ENCODE results near the gene LLGL1.
"Not testable (repeated sequence)": the region's sequence is repeated elsewhere in the genome, so short reads cannot be mapped to it uniquely, and the experiment has no call there.

LLGL1 gene

DNA sequence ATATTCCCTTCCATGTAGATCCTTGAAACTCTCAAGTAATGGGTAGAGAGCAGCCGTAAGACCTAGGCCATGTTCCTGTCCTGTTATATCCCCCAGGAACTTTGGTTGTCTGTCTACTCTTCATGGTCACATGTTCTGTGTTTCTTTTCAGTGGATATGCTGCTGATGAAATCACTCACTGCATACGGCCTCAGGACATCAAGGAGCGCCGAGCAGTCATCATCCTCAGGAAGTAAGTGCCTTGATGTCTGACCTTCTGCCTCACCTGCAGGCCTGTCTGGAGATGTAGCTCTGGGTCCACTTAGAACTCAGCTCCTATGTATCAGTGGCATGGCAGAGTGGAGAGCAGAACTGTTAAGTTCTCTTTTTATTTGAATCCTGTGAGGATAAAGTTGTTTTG, 30.6 kb upstream of the LLGL1 start:
- DNase-seq: no peak

DNA sequence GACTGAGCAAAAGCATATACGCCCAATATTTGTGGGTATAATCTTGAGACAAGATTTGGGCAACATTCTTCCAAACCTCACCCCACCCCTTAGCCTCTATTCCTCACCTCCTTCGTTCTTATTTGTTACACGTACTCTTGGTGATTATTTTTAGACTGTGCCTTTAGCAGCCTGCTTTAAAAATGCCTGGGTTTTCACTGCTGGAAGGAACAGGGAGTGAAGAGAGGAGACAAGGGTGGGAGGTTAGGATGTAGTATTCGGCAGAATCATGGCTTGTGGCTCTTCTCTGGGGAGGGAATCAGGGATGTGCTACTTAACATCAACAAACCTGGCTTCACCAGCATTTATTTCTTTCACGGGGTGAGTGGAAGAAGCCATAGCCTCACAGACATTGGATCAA, 30.2 kb upstream of the LLGL1 start:
- DNase-seq: no peak

DNA sequence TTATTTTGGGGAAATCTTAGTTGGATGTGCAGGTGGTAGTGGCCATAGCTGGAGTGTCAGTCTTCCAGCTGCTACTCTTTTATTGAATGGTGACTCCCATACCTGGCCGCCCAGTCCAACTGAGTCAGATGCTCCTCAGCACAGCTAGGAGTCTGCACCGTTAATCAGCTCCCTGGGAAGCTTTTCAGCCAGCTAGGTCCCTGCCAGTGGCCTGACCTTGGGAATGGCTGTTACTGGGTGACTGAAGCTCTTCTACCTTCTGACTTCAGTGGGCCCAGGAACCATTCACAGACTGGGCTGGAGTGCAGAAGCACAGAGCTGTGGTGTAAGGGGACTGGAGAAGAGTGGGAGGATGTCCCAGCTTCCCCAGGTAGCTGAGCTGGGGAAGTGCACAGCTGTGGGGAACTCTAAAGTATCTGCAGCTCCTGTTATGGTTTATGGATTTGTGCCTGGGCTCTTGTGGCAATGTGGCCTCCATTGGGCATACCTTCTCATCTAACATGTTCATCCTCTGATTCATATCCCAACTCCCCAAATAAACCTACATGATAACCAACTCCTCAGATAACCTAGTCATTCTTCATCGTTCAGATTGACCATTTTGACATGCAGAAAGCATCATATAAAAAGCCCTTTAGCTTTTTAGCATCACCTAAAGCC, 27.8 kb upstream of the LLGL1 start:
- DNase-seq: no peak

DNA sequence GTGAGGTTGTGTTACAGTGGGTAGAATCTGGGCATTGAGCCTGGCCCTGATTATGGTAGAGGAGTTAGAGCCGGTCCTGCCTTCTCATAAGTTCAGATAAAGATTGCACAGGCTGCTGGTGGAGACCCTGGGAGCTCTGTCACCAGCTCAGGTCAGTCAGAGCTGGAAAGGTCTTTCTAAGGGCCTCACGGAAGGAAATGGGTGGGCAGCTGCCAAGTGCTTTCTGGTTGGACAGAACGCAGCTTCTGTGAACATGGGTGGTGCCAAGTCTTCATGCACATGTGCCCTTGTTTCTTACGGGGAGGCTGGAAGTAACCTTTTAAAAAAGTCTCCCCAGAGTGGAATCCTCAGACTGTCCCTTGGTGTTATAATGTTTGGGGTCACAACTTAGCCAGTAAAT, 26.9 kb upstream of the LLGL1 start:
- no peak for DNase-seq

DNA sequence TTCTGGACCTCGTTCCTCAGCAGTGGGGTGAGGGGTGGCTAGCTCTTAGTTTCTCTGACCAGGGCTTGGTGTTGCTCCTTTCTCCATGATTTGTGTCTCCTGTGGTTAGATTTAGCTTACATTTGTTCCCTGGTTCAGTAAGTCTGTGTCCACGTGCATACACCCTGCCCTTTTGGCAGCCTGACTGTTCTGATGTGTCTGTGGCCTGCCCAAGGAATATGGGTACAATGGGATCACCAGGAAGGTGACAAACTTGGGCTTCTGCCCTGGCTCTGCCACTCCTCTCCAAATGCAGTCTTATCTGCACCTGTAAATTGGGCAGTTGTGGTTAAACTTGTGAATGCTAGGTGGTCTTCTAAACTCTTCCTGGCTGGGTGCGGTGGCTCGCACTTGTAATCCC, 24.3 kb upstream of the LLGL1 start:
- DNase-seq: no peak

DNA sequence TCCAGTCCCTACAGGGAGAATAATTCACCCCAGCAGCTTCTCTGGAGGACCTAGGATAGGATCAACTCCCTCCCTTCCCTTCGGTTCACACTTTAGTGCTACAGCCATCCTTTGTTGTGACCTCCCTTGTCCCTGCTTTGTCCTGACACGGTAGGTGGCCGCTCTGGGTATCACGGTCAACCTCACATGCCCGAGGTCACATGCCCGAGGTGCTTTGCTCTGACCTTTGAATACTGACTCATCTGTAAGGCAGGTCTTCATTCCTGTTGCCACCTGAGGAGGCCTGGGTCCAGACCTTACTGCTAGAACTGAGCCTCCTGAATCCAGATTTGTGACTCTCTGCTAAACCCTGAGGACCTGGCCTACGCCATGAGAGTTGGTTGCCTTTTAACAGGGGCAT, 22.1 kb upstream of the LLGL1 start:
- no peak for DNase-seq

DNA sequence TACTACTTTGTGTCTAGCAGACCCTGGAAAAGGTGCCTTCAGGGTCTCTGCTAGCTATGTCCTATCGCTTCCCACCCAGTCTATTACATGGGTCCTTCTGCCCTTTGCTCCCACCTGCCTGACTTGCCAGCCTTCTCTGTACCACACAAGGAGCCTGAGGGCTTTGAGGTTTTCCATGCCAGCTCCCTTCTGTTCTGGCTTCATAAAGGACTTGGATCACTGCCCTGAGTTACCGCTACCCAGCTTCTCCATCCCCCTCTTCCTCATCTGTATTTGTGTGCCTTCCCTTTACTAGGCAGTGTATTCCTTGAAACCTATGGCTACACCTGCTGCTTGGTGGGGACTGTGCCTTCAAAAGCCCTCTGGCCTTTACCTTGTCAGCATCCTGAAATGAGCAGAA, 19.6 kb upstream of the LLGL1 start:
- no peak for DNase-seq

DNA sequence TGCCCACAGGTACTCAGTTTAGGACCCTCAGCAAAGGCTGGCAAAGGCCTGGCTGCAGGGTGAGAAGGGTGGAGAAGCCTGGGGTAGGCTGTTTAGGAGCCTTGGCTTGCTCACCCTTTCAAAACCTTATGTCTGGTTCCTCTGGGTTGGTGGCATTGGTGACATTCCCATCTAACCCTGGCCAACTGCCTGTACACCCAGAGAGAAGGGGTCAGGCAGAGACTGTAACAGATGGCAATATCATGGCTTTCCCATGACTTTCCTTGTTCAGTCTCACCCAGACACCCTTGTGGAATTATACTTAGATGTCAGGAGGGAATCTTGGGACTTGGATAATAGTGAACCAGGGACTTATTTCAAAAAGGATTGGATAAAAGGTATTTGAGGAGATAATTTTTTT, 18.5 kb upstream of the LLGL1 start:
- no peak for DNase-seq

DNA sequence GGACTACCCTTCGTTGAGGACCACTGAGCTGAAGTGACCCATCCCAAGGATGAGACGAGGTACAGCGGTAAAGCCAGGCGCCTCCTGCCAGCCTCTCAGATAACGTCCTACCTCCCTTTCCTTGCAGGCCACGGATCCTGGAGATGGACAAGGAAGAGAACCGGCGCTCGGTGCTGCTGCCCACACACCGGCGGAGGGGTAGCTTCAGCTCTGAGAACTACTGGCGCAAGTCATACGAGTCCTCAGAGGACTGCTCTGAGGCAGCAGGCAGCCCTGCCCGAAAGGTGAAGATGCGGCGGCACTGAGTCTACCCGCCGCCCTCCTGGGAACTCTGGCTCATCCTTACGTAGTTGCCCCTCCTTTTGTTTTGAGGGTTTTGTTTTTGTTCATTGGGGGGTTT, 17.3 kb upstream of the LLGL1 start:
- DNase-seq: no peak

DNA sequence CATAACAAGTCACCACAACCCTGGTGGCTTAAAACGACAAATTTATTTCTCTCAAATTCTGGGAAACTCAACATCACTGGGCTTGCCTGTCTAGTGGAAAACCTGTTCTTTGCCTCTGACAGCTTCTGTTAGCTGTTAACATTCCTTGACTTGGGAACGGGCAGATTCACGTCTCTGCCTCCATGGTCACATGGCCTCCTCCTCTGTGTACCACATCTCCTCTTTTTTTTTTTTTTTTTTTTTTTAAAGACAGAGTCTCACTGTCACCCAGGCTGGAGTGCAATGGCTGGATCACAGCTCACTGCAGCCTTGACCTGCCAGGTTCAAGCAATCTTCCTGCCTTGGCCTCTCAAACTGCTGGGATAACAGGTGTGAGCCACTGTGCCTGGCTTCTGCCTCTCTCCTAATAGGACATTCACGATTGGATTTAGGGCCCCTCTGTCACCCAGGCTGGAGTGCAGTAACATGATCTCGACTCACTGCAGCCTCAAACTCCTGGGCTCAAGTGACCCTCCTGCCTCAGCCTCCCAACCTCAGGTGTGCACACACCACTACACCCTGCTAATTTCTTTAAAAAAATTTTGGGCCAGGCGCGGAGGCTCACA, 11.7 kb upstream of the LLGL1 start:
- DNase-seq: no peak

DNA sequence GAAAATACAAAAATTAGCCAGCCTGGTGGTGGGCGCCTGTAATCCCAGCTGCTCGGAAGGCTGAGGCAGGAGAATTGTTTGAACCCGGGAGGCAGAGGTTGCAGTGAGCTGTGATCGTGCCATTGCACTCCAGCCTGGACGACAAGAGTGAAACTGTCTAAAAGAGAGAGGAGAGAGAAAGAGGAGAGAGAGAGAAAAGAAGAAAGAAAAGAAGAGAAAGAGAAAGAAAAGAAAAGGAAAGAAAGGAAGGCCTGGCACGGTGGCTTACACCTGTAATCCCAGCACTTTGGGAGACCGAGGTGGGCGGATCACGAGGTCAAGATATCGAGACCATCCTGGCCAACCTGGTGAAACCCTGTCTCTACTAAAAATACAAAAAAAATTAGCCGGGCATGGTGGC, 8.5 kb upstream of the LLGL1 start:
- DNase-seq: not testable (repeated sequence)

DNA sequence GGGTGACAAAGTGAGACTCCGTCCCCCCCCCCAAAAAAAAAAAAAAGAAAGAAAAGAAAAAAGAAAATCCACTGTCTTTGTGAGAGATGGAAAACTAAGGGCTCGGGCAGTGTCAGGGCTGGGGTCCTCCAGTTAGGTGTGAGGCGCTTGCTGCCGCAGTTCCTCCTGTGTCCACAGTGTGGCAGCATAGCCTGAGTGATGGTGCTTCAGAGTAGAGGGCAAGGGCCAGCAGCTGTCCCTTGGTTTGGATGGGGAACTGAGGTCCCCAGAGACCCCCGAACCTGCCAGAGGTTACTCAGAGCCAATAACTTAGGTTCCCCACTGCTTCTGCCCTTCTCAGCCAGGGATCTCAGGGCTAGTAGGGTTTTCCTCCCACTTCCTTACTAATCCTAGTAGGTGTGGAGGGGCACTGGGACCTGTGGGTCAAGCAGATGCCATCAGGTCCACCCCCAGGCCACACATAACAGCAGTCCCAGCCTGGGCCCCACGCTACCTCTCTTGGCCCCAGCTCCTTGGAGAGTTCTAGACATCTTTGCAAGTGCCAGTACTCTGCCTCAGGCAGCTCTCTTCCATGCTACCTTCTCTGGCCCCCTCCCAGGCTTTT, 7.9 kb upstream of the LLGL1 start:
- peak; percentile 82 for DNase-seq

DNA sequence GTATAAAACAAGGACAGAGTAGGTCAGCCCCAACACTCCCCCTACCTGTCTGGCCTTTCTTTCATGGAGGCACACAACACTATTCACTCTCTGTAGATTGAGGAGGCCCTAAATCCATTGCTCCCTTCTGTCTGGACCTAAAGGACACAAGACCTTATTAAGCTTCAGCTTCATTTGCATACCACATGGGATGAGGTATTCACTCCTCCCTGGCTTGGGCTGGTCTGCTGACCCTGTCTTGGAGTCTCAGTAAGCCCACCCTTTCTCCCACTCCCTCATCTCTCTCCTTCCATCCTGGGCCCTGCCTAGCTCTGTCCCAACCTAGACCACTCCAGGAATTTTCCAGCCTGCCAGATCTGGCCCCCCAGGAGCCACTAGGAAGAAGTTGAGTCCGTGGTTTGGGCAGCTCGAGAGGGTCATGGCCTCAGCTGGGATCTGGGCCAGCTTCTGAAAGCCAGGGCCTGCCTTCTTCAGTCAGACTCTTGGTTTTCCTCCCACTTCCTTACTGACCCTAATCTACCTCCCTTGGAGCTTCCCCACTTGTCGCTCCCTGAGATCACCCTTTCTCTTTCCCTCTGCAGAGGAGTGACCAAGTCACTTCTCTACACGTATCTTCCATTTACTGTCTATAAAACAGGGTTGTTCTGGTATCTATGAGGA, 6.5 kb upstream of the LLGL1 start:
- no peak for DNase-seq

DNA sequence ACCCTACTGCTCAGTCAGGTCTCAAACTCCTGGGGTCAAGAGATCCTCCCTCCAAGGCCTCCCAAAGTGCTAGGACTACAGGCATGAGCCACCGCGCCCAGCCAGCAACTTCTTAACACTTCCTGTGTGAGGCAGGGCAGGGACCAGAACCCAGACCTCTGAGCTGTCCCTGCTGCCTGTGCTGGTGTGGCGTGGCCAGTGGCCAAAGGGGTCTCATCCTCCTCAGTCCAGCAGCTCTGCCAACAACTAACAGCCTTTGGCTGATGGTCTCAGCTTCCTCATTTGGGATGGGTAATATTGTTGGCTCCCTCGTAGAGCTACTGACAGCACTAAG, 1.4 kb upstream of the LLGL1 start:
- DNase-seq: no peak

DNA sequence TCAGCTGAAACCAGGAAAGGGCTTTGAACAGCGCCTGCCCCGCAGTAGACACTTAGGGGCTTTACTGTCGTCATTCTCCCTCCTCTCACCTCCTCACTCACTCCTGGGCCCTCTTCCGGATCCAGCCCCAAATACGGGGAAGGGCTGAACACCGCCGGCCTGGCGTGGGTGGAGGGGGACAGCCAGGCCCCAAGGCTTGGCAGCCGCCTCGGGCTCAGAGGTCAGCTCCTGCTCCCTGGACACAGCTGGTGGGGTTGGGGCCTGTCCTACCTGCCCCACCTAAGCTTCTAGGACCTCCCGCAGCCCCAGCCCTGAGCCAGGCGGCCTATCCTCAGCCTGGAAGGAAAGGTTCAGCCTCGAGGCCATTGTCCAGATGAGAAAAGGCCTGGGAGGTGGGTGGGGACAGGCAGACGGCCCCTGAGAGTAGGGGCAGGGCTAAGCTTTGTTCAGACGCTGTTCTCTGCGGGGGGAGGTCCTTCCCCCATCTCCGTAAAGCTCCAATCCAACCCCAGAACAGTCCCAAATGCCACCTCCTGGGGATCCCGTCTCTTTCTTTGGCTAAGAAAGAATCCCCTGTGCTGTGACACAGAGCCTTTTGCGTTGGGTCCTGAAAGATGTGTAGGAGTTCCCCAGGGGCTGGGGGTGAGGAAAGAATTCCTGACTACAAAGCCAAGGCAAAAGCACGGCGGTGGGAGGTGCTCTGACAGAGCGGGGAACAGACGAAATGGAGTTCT, 881 bp upstream of the LLGL1 start:
- no peak for DNase-seq

DNA sequence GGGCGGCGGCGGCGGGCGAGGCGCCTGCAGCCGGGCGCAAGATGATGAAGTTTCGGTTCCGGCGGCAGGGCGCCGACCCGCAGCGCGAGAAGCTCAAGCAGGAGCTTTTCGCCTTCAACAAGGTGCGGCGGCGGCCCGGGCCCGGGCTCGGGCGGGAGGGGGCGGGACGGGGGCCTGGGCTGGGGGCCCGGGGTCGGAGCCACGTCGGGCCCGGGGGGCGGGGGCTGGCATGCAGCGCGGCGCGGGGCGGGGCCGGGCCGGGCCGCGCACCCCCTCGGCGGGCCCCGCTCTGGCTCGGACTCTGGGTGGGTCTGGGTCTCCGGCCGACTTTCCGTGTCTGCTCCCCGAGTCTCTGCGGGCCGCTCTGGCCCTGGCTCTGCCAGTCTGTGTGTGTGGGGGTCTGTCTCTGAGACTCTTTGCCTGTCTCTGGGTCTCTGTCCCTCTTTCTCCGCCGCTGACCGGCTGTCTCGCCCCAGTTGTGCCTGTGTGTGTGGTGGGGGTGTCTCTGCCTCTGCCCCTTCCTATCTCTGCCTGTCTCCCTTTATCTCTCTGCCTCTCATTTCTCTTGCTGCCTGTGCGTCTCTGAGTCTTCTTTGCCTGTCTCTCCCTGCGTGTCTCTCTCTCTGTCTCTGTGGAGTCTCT, 328 bp downstream of the LLGL1 start:
- peak; percentile 52 for DNase-seq

DNA sequence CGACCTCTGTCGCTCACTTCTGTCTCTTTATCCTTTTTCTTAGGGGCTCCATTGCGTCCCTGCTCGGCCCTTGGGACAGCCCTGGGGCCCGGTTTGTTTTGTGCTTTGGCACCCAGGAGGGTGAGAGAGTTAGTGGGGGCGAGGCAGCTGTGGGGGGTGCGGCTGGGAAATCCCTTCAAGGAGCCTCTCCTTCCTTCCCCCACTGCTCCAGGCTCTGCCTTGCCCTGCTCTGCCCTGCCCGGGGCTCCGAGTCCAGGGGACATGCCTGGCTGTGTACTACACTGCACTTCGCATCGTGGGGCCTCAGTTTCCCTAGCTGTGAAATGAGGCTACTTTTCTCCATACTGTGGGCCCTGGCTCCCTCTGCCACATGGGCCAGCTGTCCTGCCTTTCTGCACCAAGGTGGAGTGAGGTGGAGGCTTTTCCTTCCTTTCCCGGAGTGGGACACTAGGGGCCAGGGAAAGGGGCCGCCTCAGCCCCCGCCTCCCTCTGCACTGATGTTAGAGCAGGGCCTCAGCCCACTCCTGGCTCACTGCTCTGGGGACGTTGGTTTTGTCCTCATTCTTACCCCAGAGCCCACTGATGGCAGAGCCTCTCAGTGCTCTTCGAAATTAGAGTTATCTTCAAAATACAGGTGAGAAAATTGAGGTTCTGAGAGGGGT, 980 bp downstream of the LLGL1 start:
- DNase-seq: no peak

DNA sequence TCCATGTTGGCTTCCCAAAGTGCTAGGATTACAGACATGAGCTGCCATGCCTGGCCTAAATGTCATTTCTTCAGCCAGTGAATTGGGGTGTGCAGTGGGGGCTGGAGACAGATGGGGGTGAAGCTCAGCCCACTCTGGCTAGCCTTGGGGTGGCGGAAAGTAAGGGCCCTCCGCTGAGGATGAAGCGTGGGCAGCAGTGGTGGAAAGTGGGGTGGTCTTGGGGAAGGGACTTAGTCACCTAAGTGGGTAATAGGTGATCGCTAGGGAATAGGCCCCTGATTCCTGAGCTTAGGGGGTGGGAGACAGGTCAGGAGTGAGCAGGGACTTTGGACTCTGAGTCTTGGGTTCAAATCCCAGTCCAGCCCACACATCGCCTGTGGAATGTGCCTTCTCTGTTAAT, 2.2 kb downstream of the LLGL1 start:
- no peak for DNase-seq

DNA sequence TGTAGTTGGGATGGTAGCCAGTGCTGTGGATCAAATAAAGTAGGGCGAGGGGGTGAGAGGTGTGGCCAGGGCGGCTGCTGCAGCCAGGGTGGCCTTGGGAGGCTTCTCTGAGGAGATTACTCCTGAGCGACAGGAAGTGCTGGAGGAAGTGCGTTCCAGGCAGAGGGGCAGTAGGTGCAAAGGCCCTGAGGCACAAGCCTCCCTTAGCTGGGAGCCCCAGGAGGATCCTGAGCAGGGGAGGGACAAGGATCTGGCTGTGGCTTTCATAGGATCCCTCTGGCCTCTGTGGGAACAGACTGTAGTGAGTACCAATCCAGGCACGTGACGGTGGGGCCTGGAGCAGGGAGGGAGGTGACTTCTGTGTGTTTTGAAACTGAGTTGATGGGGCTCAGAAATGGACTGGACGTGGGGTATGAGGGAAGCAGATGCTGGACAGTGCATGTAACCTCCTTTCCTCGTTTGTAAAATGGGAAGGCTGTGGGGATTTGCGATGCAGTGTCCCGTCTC, 2.8 kb downstream of the LLGL1 start:
- no peak for DNase-seq

DNA sequence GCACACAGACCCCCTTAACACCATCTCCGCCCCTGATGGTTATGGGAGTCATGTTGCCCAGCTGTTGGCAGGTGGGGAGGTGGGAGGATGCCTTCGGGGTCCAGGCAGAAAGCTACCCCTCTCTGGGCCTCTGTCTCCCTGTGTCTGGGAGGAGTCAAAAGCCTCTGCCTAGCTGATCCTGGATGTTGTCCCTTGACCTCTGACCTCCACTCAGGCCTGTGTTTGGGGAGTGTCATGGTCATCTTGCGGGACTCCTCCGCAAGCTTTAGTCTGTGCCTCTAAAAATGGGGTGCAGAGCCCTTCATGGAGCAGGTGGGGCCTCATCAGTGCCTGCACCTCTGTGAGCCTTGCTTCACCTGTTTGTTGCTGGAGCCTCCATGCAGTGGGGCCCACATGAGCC, 3.8 kb downstream of the LLGL1 start:
- DNase-seq: no peak

DNA sequence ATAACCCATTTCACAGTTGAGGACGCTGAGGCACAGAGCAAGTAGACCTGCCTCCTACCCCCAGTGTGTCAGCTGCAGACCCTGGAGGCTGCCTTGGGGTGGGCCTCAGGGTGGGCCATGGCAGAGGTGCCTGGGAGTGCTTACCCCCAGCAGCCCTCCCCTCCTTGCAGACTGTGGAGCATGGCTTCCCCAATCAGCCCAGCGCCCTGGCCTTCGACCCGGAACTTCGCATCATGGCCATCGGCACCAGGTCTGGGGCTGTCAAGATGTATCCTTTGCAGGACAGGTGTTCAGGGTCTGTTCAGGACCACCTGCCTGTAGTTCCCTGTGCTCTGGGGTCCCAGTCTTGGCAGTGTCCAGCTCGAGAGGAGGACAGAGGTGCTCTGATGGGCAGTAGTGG, 4.3 kb downstream of the LLGL1 start:
- DNase-seq: no peak

All from hematopoietic multipotent progenitor cell treated with erythropoietin and hydrocortisone succinate and interleukin-3 and kit ligand, for 4 days (in vitro differentiated cells).